HepG2 (cell line): ENCODE measurements around the gene DNAJC15. TPM values are rescaled to one million over a fixed set of nuclear protein-coding genes. Genes with fewer than 3 reads are reported as not detected.

ENCODE experiments used
- ATAC-seq: fragments of 200-7000 bp; cut with Tn5 transposase; 3 replicates; pipeline ENCODE4 v1.9.1; 2020; ENCODE audit warnings: mild to moderate bottlenecking, moderate library complexity
- BruUV-seq: library from RNA; stranded (reverse); fragments of 400-500 nt; replicated peaks from 2 replicates; lab custom pipeline; 2021; lab: Mats Ljungman, UMichigan
- CTCF ChIA-PET: fragments of 300-600 bp; formaldehyde crosslinking; extraction: SDS; loops from one replicate; lab custom pipeline; 2021; ENCODE audit warnings: low total read pairs, inconsistent platforms, low intra/inter-chr PET ratio; lab: Yijun Ruan, JAX
- POLR2A ChIA-PET: fragments of 350-600 bp; sonication (Branson Sonifier 250); formaldehyde crosslinking; loops from one replicate; lab custom pipeline; 2020; ENCODE audit warnings: antibody characterized with exemption, inconsistent platforms; lab: Yijun Ruan, JAX
- DNase-seq: peaks from one replicate; pipeline ENCODE4 v3.0.0-alpha.2; 2015; ENCODE audit warnings: low spot score
- FAIRE-seq: peaks from 3 replicates; lab custom pipeline; 2011; peaks lifted over from hg19 to GRCh38; lab: Jason Lieb, UNC
- H2AFZ ChIP-seq: one replicate; pipeline ENCODE4 v1.6.1; 2011; ENCODE audit warnings: low read length, inconsistent platforms
- H3K27ac ChIP-seq: fragments of 300-600 bp; 3 replicates; pipeline ENCODE4 v1.8.0; 2011; ENCODE audit warnings: mixed run types, mild to moderate bottlenecking, mixed read lengths, low read length, inconsistent platforms; ENCODE audit not compliant: insufficient read depth; ENCODE audit errors: extremely low read length
- H3K27me3 ChIP-seq, 2 experiments: fragments of 200-600 bp in 1 of 2; 2 replicates in 1 of 2; 3 replicates in 1 of 2; pipeline versions ENCODE4 v1.6.0 to v1.8.0; 2011; ENCODE audit warnings: low read length in 2 of 2, mild to moderate bottlenecking in 2 of 2, moderate library complexity in 2 of 2, inconsistent platforms in 1 of 2; ENCODE audit not compliant: insufficient read depth in 2 of 2, control insufficient read depth in 1 of 2
- H3K36me3 ChIP-seq, 2 experiments: fragments of 200-600 bp in 1 of 2; replicated peaks in 1 of 2; 2 replicates in 1 of 2; 3 replicates in 1 of 2; pipeline versions ENCODE4 v1.5.1 to v1.8.0; 2011; ENCODE audit warnings: low read length in 2 of 2, inconsistent platforms in 1 of 2; ENCODE audit not compliant: insufficient read depth in 2 of 2, control insufficient read depth in 1 of 2
- H3K4me1 ChIP-seq: 2 replicates; pipeline ENCODE4 v1.5.1; 2012; ENCODE audit warnings: low read length, inconsistent platforms; ENCODE audit not compliant: insufficient read depth
- H3K4me2 ChIP-seq: 2 replicates; pipeline ENCODE4 v1.6.0; 2011; ENCODE audit warnings: low read depth, low read length, inconsistent platforms
- H3K4me3 ChIP-seq, 3 experiments: fragments of 200-600 bp in 1 of 3; sonication (generic), shearing (Covaris generic) in 1 of 3; replicated peaks in 1 of 3; 2 replicates each; pipeline ENCODE4 v1.5.1; 2011 to 2016; ENCODE audit warnings: low read length in 3 of 3, inconsistent platforms in 2 of 3, low read depth in 2 of 3, mild to moderate bottlenecking in 2 of 3, control low read depth in 1 of 3, mixed read lengths in 1 of 3; ENCODE audit not compliant: insufficient read depth in 1 of 3
- H3K79me2 ChIP-seq: one replicate; pipeline ENCODE4 v1.6.1; 2011; ENCODE audit warnings: low read length, inconsistent platforms; ENCODE audit not compliant: insufficient read depth
- H3K9ac ChIP-seq: 2 replicates; pipeline ENCODE4 v1.6.0; 2011; ENCODE audit warnings: mild to moderate bottlenecking, low read depth, low read length, inconsistent platforms; ENCODE audit not compliant: insufficient read depth
- H3K9me3 ChIP-seq: 2 replicates; pipeline ENCODE4 v1.5.1; 2012; ENCODE audit warnings: mild to moderate bottlenecking, low read length
- H4K20me1 ChIP-seq: 2 replicates; pipeline ENCODE4 v1.6.0; 2011; ENCODE audit warnings: inconsistent platforms, mild to moderate bottlenecking, low read length, moderate library complexity; ENCODE audit not compliant: insufficient read depth
- ARID5B ChIP-seq: IDR thresholded peaks from 2 replicates; pipeline ENCODE4 v1.4.0; 2020; ENCODE audit warnings: mild to moderate bottlenecking, missing genetic modification reagents
- CERS6 ChIP-seq: sonication (generic); formaldehyde crosslinking; IDR thresholded peaks from 2 replicates; pipeline ENCODE4 v1.5.0; 2020; ENCODE audit warnings: missing genetic modification reagents
- FOXK2 ChIP-seq: fragments of 450-650 bp; IDR thresholded peaks from 2 replicates; pipeline ENCODE4 v1.6.1; 2016
- GPN1 ChIP-seq: sonication (generic); formaldehyde crosslinking; IDR thresholded peaks from 2 replicates; pipeline ENCODE4 v1.5.1; 2020; ENCODE audit warnings: missing genetic modification reagents, borderline replicate concordance
- MAZ ChIP-seq, 2 experiments: sonication (generic) in 1 of 2; formaldehyde crosslinking in 1 of 2; IDR thresholded peaks; 2 replicates each; pipeline versions ENCODE4 v1.5.0 to v1.6.1; 2012 to 2020; ENCODE audit warnings: low read depth in 2 of 2, mild to moderate bottlenecking in 2 of 2, borderline replicate concordance in 1 of 2, improper control_type of control experiment in 1 of 2, low read length in 1 of 2, missing genetic modification reagents in 1 of 2, moderate library complexity in 1 of 2
- NRL ChIP-seq: sonication (generic); formaldehyde crosslinking; IDR thresholded peaks from 2 replicates; pipeline ENCODE4 v1.5.0; 2020; ENCODE audit warnings: missing genetic modification reagents, mild to moderate bottlenecking, moderate library complexity, borderline replicate concordance
- POLR2AphosphoS2 ChIP-seq: IDR thresholded peaks from 2 replicates; pipeline ENCODE4 v1.6.1; 2011; ENCODE audit warnings: low read depth, low read length, improper control_type of control experiment
- RAD21 ChIP-seq: fragments of 450-650 bp; formaldehyde crosslinking; IDR thresholded peaks from 2 replicates; pipeline ENCODE4 v1.5.0; 2020; ENCODE audit warnings: mild to moderate bottlenecking
- RXRB ChIP-seq: IDR thresholded peaks from 2 replicates; pipeline ENCODE4 v1.6.1; 2016; ENCODE audit warnings: borderline replicate concordance, missing genetic modification reagents, missing compliant biosample characterization
- SSRP1 ChIP-seq: IDR thresholded peaks from 2 replicates; pipeline ENCODE4 v1.6.1; 2016; ENCODE audit warnings: control low read depth
- ZNF275 ChIP-seq: sonication (generic); formaldehyde crosslinking; IDR thresholded peaks from 2 replicates; pipeline ENCODE4 v1.8.0; 2022; ENCODE audit warnings: missing genetic modification reagents, mild to moderate bottlenecking, inconsistent platforms, borderline replicate concordance
- ZNF432 ChIP-seq: sonication (generic); formaldehyde crosslinking; IDR thresholded peaks from 2 replicates; pipeline ENCODE4 v1.5.0; 2020; ENCODE audit warnings: missing genetic modification reagents, mild to moderate bottlenecking, borderline replicate concordance
- ZNF543 ChIP-seq: sonication (generic); formaldehyde crosslinking; IDR thresholded peaks from 2 replicates; pipeline ENCODE4 v1.4.0; 2020; ENCODE audit warnings: mild to moderate bottlenecking, missing genetic modification reagents
- ZNF563 ChIP-seq: sonication (generic); formaldehyde crosslinking; IDR thresholded peaks from 2 replicates; pipeline ENCODE4 v1.8.0; 2022; ENCODE audit warnings: mild to moderate bottlenecking, moderate library complexity, missing genetic modification reagents
- ZNF770 ChIP-seq: sonication (generic); formaldehyde crosslinking; IDR thresholded peaks from 2 replicates; pipeline ENCODE4 v1.5.0; 2020; ENCODE audit warnings: mild to moderate bottlenecking, missing genetic modification reagents
- WGBS: methylation state at CpG from one replicate; pipeline ENCODE4 v1.1.6; 2017; ENCODE audit warnings: low lambda C conversion rate; 5-methylcytosine and 5-hydroxymethylcytosine counted together
- in situ Hi-C: cut with HindIII; loops from 2 replicates; pipeline ENCODE4 v1.10.0; 2017; ENCODE audit warnings: low pct_unique_long_range_greater_than_20kb; ENCODE audit not compliant: extremely low pct_ligation_motif_present
- intact Hi-C: fragments of 100-400 bp; cut with micrococcal nuclease; formaldehyde crosslinking; loops from one replicate; pipeline ENCODE4 v1.10.0; 2022; ENCODE audit not compliant: unreplicated experiment
- polyA plus RNA-seq, 8 experiments: library from polyadenylated mRNA; depleted of rRNA in 3 of 8; stranded (reverse) in 7 of 8; unstranded in 1 of 8; fragments of >200 nt; fragmentation: Illumina TruSeq in 4 of 8; extraction: Trizol in 4 of 8; gene quantifications; 2 replicates each; pipeline versions ENCODE4 v1.2.1 to v1.2.3, GENCODE V29; 2011 to 2016; ENCODE audit warnings: low read depth in 4 of 8, missing spikeins in 1 of 8, mixed read lengths in 1 of 8; ENCODE audit not compliant: insufficient read depth in 1 of 8
- total RNA-seq, 5 experiments: library from RNA; depleted of rRNA; stranded (reverse); fragments of >200 nt; fragmentation: Illumina TruSeq; extraction: Trizol; gene quantifications; 2 replicates each; pipeline ENCODE4 v1.2.3, GENCODE V29; 2016; ENCODE audit warnings: low read depth in 1 of 5

Gene DNAJC15
- total and polyA plus RNA-seq, 2 of the 13 experiments (the other 11 are each of a cell fraction or from before 2014, with no cell fraction given), result 23.0 to 31.9 TPM

- intact Hi-C loops, result no loop called here
- BruUV-seq, result no TSS peak
- no peak overlapping the region for H2AFZ ChIP-seq
- 97% methylated on average over 2 of the region's 2 CpGs for WGBS
- POLR2A ChIA-PET, result no interaction called here
- peaks cover 7% of the 10 kb centered on the region for H3K79me2 ChIP-seq
- no peaks in the 10 kb centered on the region for H3K4me1 ChIP-seq
- H3K9ac ChIP-seq, result no peak overlapping the region
- in situ Hi-C loops, result no loop called here
- peaks cover 0 to 10% of the 10 kb centered on the region in 2 experiments; a peak in 1 of 5 replicates for H3K36me3 ChIP-seq
- CTCF ChIA-PET, result no interaction called here
- no peak overlapping the region for H3K4me3 ChIP-seq
- H3K4me2 ChIP-seq, result no peak overlapping the region
- ATAC-seq (no peak), FAIRE-seq (no peak), DNase-seq (no peak)
- H3K27ac ChIP-seq, result no peak overlapping the region
- no peaks in the 10 kb centered on the region for H4K20me1 ChIP-seq
- H3K9me3 ChIP-seq, result no peaks in the 10 kb centered on the region
- H3K27me3 ChIP-seq, result no peaks in the 10 kb centered on the region
- TF ChIP-seq ZNF770 (CRISPR knock-in tag), result no peak
- TF ChIP-seq POLR2AphosphoS2, result no peak
- TF ChIP-seq MAZ (IDR thresholded peaks at IDR 0.05; ENCODE audit: borderline replicate concordance, low read depth, low read length), result no peak
- no peak for TF ChIP-seq MAZ (CRISPR knock-in tag; IDR thresholded peaks at IDR 0.05; ENCODE audit: low read depth)
- no peak for TF ChIP-seq RAD21 (CRISPR knock-in tag)
- TF ChIP-seq FOXK2, result no peak
- TF ChIP-seq RXRB (CRISPR knock-in tag), result no peak
- no peak for TF ChIP-seq GPN1 (CRISPR knock-in tag)
- no peak for TF ChIP-seq CERS6 (CRISPR knock-in tag)
- TF ChIP-seq ZNF563 (CRISPR knock-in tag), result no peak
- no peak for TF ChIP-seq ZNF432 (CRISPR knock-in tag)
- no peak for TF ChIP-seq ARID5B (CRISPR knock-in tag)
- TF ChIP-seq NRL (CRISPR knock-in tag), result no peak
- TF ChIP-seq SSRP1 (CRISPR knock-in tag), result no peak
- TF ChIP-seq ZNF275 (CRISPR knock-in tag), result no peak
- TF ChIP-seq ZNF543 (CRISPR knock-in tag), result no peak
These were observed 72.7 kb downstream of the DNAJC15 start for GRCh38 chr13:43095771-43096719.
